SK-N-SH (cell line): ENCODE data around the gene PRKAG1. TPM values are rescaled to one million over a fixed set of nuclear protein-coding genes. Genes with fewer than 3 reads are reported as not detected.

Experiments
- CTCF ChIA-PET: fragments of 300-600, 350-600 bp; formaldehyde crosslinking; extraction: SDS; loops from one replicate; lab custom pipeline; 2021; lab: Yijun Ruan, JAX
- POLR2A ChIA-PET: fragments of 350-600 bp; sonication (Branson Sonifier 250); formaldehyde crosslinking; extraction: SDS; loops from one replicate; lab custom pipeline; 2020; ENCODE audit warnings: antibody characterized with exemption, inconsistent platforms; lab: Yijun Ruan, JAX
- DNase-seq: peaks from one replicate; pipeline ENCODE4 v3.0.0; 2012
- H2AFZ ChIP-seq: fragments of 200-600 bp; sonication (generic); 2 replicates; pipeline ENCODE4 v1.8.1; 2016; ENCODE audit warnings: antibody characterized with exemption, mild to moderate bottlenecking, low read depth
- H3F3A ChIP-seq: fragments of 200-600 bp; sonication (generic); replicated peaks from 2 replicates; pipeline ENCODE3; 2016; ENCODE audit warnings: antibody characterized with exemption, mild to moderate bottlenecking; ENCODE audit not compliant: insufficient read depth
- H3K27ac ChIP-seq, 2 experiments: fragments of 200-500 bp in 1 of 2; fragments of 200-600 bp in 1 of 2; sonication (Bioruptor generic) in 1 of 2; sonication (generic), shearing (Covaris generic) in 1 of 2; 2 replicates each; pipeline versions ENCODE4 v1.5.1 to v1.6.1; 2014 to 2016; ENCODE audit warnings: low read depth in 2 of 2, inconsistent platforms in 1 of 2, low read length in 1 of 2, mild to moderate bottlenecking in 1 of 2, mixed read lengths in 1 of 2
- H3K27me3 ChIP-seq: fragments of 200-600 bp; sonication (generic), shearing (Covaris generic); 2 replicates; pipeline ENCODE4 v1.6.1; 2016; ENCODE audit warnings: mixed run types; ENCODE audit not compliant: insufficient read depth
- H3K36me3 ChIP-seq, 2 experiments: fragments of 200-500 bp in 1 of 2; fragments of 200-600 bp in 1 of 2; sonication (Bioruptor generic) in 1 of 2; sonication (generic) in 1 of 2; replicated peaks in 1 of 2; 2 replicates each; pipeline versions ENCODE3 to v1.5.1; 2014 to 2016; ENCODE audit warnings: low read length in 1 of 2, mild to moderate bottlenecking in 1 of 2; ENCODE audit not compliant: insufficient read depth in 2 of 2, control insufficient read depth in 1 of 2
- H3K4me1 ChIP-seq, 2 experiments: fragments of 200-500 bp in 1 of 2; fragments of 200-600 bp in 1 of 2; sonication (Bioruptor generic) in 1 of 2; sonication (generic), shearing (Covaris generic) in 1 of 2; 2 replicates each; pipeline versions ENCODE4 v1.5.1 to v1.6.1; 2014 to 2016; ENCODE audit warnings: low read depth in 1 of 2, low read length in 1 of 2, mixed run types in 1 of 2; ENCODE audit not compliant: insufficient read depth in 2 of 2, control insufficient read depth in 1 of 2
- H3K4me2 ChIP-seq: fragments of 200-600 bp; sonication (generic), shearing (Covaris generic); 2 replicates; pipeline ENCODE4 v1.6.1; 2017; ENCODE audit warnings: mixed run types
- H3K4me3 ChIP-seq, 2 experiments: fragments of 200-500 bp in 1 of 2; fragments of 200-600 bp in 1 of 2; sonication (Bioruptor generic) in 1 of 2; sonication (generic), shearing (Covaris generic) in 1 of 2; 2 replicates each; pipeline versions ENCODE4 v1.5.1 to v1.8.1; 2014 to 2016; ENCODE audit warnings: low read depth in 2 of 2, inconsistent platforms in 1 of 2, low read length in 1 of 2, mild to moderate bottlenecking in 1 of 2, mixed read lengths in 1 of 2, moderate library complexity in 1 of 2
- H3K79me2 ChIP-seq: fragments of 200-600 bp; sonication (generic); 2 replicates; pipeline ENCODE4 v1.8.1; 2017; ENCODE audit warnings: mild to moderate bottlenecking; ENCODE audit not compliant: insufficient read depth
- H3K9ac ChIP-seq: fragments of 200-600 bp; sonication (generic); 2 replicates; pipeline ENCODE4 v1.6.1; 2017; ENCODE audit warnings: mixed run types
- H3K9me2 ChIP-seq: fragments of 200-600 bp; sonication (generic); 2 replicates; pipeline ENCODE4 v1.6.1; 2017; ENCODE audit warnings: mixed run types
- H3K9me3 ChIP-seq: fragments of 200-600 bp; sonication (generic); 2 replicates; pipeline ENCODE4 v1.6.1; 2017; ENCODE audit warnings: mixed run types, mild to moderate bottlenecking, moderate library complexity
- H4K20me1 ChIP-seq: fragments of 200-600 bp; sonication (generic); 2 replicates; pipeline ENCODE4 v1.6.1; 2017; ENCODE audit warnings: mild to moderate bottlenecking, mixed run types; ENCODE audit not compliant: insufficient read depth
- CHD2 ChIP-seq: fragments of 150-350 bp; IDR thresholded peaks from 2 replicates; pipeline ENCODE4 v1.6.1; 2018; ENCODE audit warnings: low read length; ENCODE audit not compliant: partially characterized antibody
- CTCF ChIP-seq: fragments of 200-600 bp; sonication (generic); IDR thresholded peaks from 2 replicates; pipeline ENCODE4 v1.6.1; 2017; ENCODE audit warnings: antibody characterized with exemption, mild to moderate bottlenecking, moderate library complexity
- EP300 ChIP-seq, 2 experiments: IDR thresholded peaks; 2 replicates each; pipeline versions ENCODE4 v1.4.0 to v1.6.1; 2012; ENCODE audit warnings: borderline replicate concordance in 1 of 2, low read depth in 1 of 2, low read length in 1 of 2
- FOSL2 ChIP-seq: IDR thresholded peaks from 2 replicates; pipeline ENCODE4 v1.4.0; 2012; ENCODE audit warnings: low read depth, mild to moderate bottlenecking, moderate library complexity, borderline replicate concordance
- MAX ChIP-seq: IDR thresholded peaks from 2 replicates; pipeline ENCODE4 v1.4.0; 2012; ENCODE audit warnings: low read depth
- MEF2A ChIP-seq: IDR thresholded peaks from 2 replicates; pipeline ENCODE4 v1.4.0; 2012; ENCODE audit warnings: low read depth, borderline replicate concordance
- NFIC ChIP-seq: IDR thresholded peaks from 2 replicates; pipeline ENCODE4 v1.4.0; 2012; ENCODE audit warnings: borderline replicate concordance
- PBX3 ChIP-seq: IDR thresholded peaks from 2 replicates; pipeline ENCODE4; 2012
- RAD21 ChIP-seq: IDR thresholded peaks from 2 replicates; pipeline ENCODE4 v1.6.1; 2012; ENCODE audit warnings: mild to moderate bottlenecking, low read length
- RFX5 ChIP-seq: IDR thresholded peaks from 2 replicates; pipeline ENCODE4 v1.6.1; 2012; ENCODE audit warnings: mild to moderate bottlenecking, improper control_type of control experiment, low read length
- TAF1 ChIP-seq: IDR thresholded peaks from 2 replicates; pipeline ENCODE4 v1.6.1; 2012; ENCODE audit warnings: low read depth, mild to moderate bottlenecking, low read length, moderate library complexity, borderline replicate concordance
- TCF12 ChIP-seq: IDR thresholded peaks from 2 replicates; pipeline ENCODE4 v1.4.0; 2012
- TEAD4 ChIP-seq: IDR thresholded peaks from 2 replicates; pipeline ENCODE4 v1.4.0; 2012; ENCODE audit warnings: mild to moderate bottlenecking, borderline replicate concordance; ENCODE audit not compliant: insufficient read depth
- ZBTB33 ChIP-seq: IDR thresholded peaks from 2 replicates; pipeline ENCODE4 v1.4.0; 2012; ENCODE audit warnings: low read depth, borderline replicate concordance
- WGBS: methylation state at CpG from one replicate; pipeline ENCODE4 v1.1.6; 2017; ENCODE audit warnings: low lambda C conversion rate; 5-methylcytosine and 5-hydroxymethylcytosine counted together
- polyA plus RNA-seq, 3 experiments: library from polyadenylated mRNA; depleted of rRNA; stranded (reverse); fragments of >200 nt; gene quantifications; 2 replicates each; pipeline ENCODE4 v1.2.3, GENCODE V29; 2012

PRKAG1 gene
- polyA plus RNA-seq, 1 of the 3 experiments (the other 2 are of a cell fraction): 75.1 TPM

- no peak overlapping the region for H3K9ac ChIP-seq
- peaks cover 18% of the 10 kb centered on the region for H3F3A ChIP-seq
- 95% methylated on average over 4 of the region's 4 CpGs for WGBS
- H3K79me2 ChIP-seq: no peaks in the 10 kb centered on the region
- ChIA-PET POLR2A (no interaction called here), CTCF (interaction anchor here (0.6 to 1.1 kb wide), 2 partner anchors 16 to 38 kb away, joined by 3 read pairs; no protein-coding TSS in a partner anchor)
- H3K27ac ChIP-seq: no peak overlapping the region
- H4K20me1 ChIP-seq: no peaks in the 10 kb centered on the region
- H3K36me3 ChIP-seq: peaks cover 47 to 84% of the 10 kb centered on the region in 2 experiments
- TF ChIP-seq PBX3: no peak
- no peak for TF ChIP-seq CHD2
- no peak for TF ChIP-seq TEAD4
- TF ChIP-seq MEF2A: no peak
- TF ChIP-seq TAF1: no peak
- no peak for TF ChIP-seq EP300 (IDR thresholded peaks at IDR 0.05; ENCODE audit: borderline replicate concordance in 1 of 2, low read depth in 1 of 2, low read length in 1 of 2)
- no peak for TF ChIP-seq CTCF
- no peak for TF ChIP-seq MAX
- TF ChIP-seq TCF12: no peak
- TF ChIP-seq FOSL2: no peak
- TF ChIP-seq NFIC: no peak
- no peak for TF ChIP-seq RFX5
- TF ChIP-seq ZBTB33: no peak
- TF ChIP-seq RAD21: no peak
- no peaks in the 10 kb centered on the region for H3K9me3 ChIP-seq
- H3K4me1 ChIP-seq: no peaks in the 10 kb centered on the region
- no peak overlapping the region for H2AFZ ChIP-seq
- H3K4me3 ChIP-seq: no peak overlapping the region
- DNase-seq: no peak
- H3K9me2 ChIP-seq: no peaks in the 10 kb centered on the region
- H3K27me3 ChIP-seq: no peaks in the 10 kb centered on the region
- no peak overlapping the region for H3K4me2 ChIP-seq
Observed at GRCh38 chr12:49025463-49025862, 6.9 kb upstream of the PRKAG1 start.
